HG03108 (cell line): ENCODE data around the gene CERS1.

Experiments
- ATAC-seq: cut with Tn5 transposase; IDR thresholded peaks from one replicate; pipeline ENCODE4 v1.9.1; 2021; ENCODE audit warnings: moderate library complexity; ENCODE audit not compliant: unreplicated experiment

CERS1 gene

GRCh38 chr19:18895824-18896341 lies at the start of gene CERS1:
TSS of gene CERS1 (minus strand) at chr19:18896158. CDS start at chr19:18896072, 86 bp downstream.
- no peak for ATAC-seq

DNA sequence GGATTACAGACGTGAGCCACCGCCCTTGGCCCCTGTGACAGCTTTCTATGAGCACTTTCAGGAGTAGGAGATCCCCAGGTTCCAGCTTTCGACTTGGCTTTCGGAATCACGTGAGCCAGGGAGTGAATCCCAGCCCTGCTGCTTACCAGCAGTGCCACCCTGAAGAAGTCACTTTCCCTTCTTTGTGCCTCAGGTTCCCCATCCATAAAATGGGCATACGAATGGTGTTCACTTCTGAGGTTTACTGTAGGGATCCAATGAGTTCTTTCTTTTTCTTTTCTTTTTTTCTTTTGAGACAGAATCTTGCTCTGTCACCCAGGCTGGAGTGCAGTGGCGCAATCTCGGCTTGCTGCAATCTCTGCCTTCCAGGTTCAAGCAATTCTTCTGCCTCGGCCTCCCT lies 49.3 kb upstream of the CERS1 start:
- no peak for ATAC-seq

DNA sequence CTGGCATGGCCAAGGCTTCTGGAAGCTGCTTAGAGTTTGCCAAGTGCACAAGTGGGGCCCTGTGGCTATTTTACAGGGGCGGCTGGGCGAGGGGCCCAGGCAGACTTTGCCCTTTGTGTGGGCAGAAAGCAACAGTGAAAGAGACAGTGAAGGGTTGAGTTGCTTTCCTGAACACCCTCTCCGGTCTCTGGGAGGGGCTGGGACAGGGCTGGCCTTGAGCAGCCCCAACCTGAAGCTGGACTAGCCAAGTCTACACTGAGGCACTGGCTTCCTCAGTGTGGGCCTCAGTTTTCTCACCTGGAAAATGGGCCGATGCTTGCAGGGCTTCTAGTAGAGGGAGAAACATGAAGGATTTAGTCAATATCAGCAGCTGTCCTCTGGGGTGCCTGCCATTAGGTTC lies 47.5 kb upstream of the CERS1 start:
- no peak for ATAC-seq

- no peak for ATAC-seq
Measured at GRCh38 chr19:18942692-18943091, 46.7 kb upstream of the CERS1 start.

- ATAC-seq = no peak
Measured at GRCh38 chr19:18941628-18942354, 45.8 kb upstream of the CERS1 start.

- ATAC-seq = no peak
Measured at GRCh38 chr19:18940769-18941627, 45.0 kb upstream of the CERS1 start, which contains the start of gene HOMER3. TSS of gene HOMER3 (minus strand) at chr19:18941217. CDS start at chr19:18938982, 2,235 bp downstream.

DNA sequence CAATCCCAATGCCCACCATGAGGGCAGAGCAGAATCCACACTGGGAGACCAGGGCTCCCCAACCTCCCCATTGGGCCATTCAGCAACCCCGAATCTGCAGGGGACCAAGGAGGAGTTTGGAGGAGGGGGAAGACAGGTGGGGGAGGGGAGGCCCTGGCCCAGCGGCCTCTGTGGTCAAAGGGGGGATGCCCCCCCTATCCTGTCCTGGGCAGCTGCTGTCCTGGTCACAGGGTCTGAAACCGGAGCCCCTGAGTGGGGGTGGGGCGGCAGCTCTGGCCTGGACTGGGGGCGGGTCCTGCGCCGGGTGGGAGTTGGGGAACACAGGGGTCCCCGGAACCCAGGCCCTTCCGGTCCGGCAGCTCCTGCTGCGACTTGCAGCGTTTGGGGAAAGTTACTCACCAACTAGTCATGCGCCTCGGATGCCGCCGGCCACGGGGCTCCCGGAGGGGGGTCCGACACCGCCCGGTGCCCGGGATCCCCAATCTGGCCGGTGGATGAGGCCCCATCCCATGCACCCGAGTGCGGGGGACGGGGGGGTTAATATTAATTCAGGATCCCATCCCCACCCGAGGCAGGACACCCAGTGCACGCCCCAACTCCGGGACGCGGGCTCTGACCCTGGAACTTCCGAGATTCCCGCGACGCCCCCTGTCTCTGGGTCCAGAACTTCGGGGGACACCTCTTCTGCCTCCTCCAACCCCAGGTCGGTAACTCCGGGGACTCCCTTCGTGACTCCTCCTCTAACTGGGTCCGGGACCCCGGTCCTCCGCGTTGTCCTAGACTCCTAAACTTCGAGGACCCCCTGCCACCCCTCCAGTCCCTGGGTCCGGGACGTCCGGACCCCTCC lies 44.2 kb upstream of the CERS1 start:
- no peak for ATAC-seq

DNA sequence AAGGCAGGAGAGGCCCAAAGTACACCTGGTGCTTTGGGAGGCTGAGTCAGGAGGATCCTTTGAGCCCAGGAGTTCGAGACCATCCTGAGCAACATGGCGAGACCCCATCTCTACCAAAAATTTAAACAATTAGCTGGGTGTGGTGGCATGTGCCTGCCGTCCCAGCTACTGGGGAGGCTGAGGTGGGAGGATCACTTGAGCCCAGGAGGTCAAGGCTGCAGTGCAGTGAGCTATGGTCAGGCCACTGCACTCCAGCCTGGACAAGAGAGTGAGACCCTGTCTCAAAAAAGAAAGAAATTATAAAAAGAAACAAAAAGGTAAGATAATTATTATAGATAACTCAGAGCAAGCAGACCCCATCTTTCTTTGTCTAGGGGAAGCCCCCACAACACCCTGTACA lies 43.2 kb upstream of the CERS1 start:
- ATAC-seq = no peak

- ATAC-seq = no peak
Measured at GRCh38 chr19:18933297-18933696, 37.3 kb upstream of the CERS1 start.

GRCh38 chr19:18932216-18932841 lies 36.4 kb upstream of the CERS1 start:
- no peak for ATAC-seq

DNA sequence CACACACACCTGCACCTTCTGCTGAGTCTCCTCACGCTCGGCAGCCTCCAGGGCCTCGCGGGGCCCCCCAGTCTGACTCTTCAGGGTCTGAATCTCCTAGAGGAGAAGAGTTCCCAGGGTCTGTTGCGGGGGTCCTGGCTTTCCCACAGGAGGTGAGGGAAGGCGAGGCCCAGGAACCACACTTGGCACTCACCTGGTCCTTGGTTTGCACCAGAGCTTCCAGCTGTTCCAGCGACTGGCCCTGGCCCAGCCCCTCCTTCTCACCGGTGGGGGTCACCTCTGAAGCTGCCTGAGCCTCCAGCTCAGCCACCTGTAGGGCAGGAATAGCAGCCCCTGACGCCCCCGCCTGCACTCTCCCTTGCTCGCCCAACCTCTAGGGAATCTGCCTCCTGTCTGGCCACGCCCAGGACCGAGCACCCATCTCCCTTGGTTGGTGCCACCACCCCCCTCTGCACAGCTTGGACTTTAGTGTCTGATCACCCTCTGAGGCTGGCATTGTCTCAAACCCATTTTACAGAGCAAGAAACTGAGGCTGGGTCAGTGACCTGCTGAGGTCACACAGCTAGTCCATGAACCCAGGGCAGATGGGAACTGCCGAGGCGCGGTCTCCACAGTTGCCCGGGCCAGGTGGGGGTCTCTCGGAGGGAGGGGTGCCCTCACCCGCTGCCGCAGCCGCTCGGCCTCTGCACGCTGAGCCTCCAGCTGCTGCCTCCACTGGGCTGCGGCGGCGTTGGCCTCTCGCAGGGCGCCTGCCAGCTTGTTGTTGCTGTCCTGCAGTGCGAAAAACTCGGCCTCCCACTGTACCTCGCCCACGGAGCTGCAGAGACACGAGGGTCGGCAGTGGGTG lies 35.6 kb upstream of the CERS1 start:
- ATAC-seq = no peak

GRCh38 chr19:18929311-18929710 lies 33.4 kb upstream of the CERS1 start:
- no peak for ATAC-seq

GRCh38 chr19:18928018-18928805 lies 32.3 kb upstream of the CERS1 start:
- ATAC-seq = no peak

DNA sequence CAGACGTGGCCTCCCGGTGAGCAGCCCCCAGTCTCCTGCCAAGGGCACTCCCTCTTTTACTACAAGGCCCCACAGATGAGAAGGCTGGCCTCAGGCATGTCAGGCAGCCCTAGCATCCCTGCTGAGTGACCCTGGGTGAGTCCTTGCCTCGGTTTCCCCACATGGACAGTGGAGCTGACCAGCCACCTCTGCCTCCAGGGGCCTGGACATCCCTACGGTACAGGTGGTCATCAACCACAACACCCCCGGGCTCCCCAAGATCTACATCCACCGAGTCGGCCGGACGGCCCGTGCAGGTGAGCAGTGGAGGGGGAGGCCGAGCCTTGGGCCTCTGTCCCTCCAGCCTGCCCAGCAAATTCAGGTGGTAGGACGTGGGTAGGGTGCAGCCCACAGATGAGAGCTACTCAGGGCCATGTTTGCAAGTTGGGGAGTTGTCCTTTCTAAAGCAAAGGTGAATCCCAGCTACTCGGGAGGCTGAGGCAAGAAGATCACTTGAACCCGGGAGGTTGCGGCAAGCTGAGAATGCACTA lies 28.8 kb upstream of the CERS1 start:
- ATAC-seq = no peak

GRCh38 chr19:18922228-18922985 lies 26.4 kb upstream of the CERS1 start:
- ATAC-seq = no peak

DNA sequence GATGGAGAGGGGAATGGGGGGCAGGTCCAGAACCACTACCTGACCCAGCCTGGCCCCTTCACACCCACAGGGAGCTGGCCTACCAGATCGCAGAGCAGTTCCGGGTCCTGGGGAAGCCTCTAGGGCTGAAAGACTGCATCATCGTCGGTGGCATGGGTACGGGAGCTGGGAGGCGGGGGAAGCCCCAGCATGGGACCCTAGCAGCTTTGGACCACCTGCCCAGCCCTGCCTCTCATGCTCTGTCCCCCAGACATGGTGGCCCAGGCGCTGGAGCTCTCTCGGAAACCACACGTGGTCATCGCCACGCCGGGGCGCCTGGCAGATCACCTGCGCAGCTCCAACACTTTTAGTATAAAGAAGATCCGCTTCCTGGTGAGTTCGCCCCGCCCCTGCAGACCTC lies 25.6 kb upstream of the CERS1 start:
- no peak for ATAC-seq

DNA sequence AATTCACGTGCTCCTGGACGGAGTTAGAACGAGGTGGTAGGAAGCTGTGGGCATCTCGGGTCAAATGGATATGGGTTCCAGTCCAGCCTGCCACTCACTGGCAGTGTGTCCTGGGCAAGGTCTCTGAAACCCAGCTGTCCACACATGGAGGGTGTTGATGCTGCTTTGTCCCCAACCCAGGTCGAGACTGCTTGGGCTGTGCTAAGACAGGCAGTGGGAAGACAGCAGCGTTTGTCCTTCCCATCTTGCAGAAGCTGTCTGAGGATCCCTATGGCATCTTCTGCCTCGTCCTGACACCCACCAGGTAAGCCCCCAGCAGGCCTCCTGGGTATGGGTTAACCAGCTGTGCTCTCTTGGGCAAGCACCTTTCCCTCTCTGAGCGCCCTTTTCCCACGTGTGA lies 24.4 kb upstream of the CERS1 start:
- no peak for ATAC-seq

DNA sequence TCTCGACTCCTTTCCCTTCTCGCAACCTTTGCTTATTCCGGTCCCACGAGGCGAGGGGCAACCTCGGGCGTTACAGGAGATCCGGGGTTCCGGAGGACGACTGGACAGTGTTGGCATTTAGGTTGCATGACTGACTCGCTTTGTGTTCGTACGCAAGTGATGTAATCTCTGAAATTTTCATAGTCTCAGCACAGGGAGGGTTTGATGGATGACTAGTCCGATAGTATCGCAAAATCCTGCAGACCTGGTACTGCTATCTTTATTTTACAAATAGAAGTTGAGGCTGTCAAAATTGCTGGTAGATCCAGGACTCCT lies 23.9 kb upstream of the CERS1 start:
- no peak for ATAC-seq
